Right hindlimb (tissue), 1 donor: ENCODE measurements around the gene FAM13A.
A peak's percentile ranks its signal among the peaks of the same experiment; 100 is the strongest.

Source experiments
- DNase-seq: peaks from one replicate; pipeline ENCODE4 v3.0.0-alpha.2; 2018

The FAM13A gene

GRCh38 chr4:88738180-88738579 lies 318.8 kb downstream of the FAM13A start:
- peak; percentile 59 for DNase-seq

GRCh38 chr4:88737307-88737941 lies 319.6 kb downstream of the FAM13A start:
- DNase-seq, result peak; percentile 60

- no peak for DNase-seq
Measured at GRCh38 chr4:88736264-88736663, 320.7 kb downstream of the FAM13A start.

GRCh38 chr4:88735564-88735963 lies 321.4 kb downstream of the FAM13A start:
- DNase-seq, result no peak

GRCh38 chr4:88734403-88734949 lies 322.5 kb downstream of the FAM13A start:
- DNase-seq, result no peak

GRCh38 chr4:88732714-88733368 lies 324.1 kb downstream of the FAM13A start:
- no peak for DNase-seq

GRCh38 chr4:88731381-88731780 lies 325.6 kb downstream of the FAM13A start:
- no peak for DNase-seq

- DNase-seq, result no peak
Measured at GRCh38 chr4:88730811-88731210, 326.2 kb downstream of the FAM13A start.

GRCh38 chr4:88729146-88729760 lies 327.7 kb downstream of the FAM13A start:
- DNase-seq, result no peak

- no peak for DNase-seq
Measured at GRCh38 chr4:88728146-88728545, 328.8 kb downstream of the FAM13A start.

- DNase-seq, result no peak
Measured at GRCh38 chr4:88725986-88726385, 331.0 kb downstream of the FAM13A start.

- DNase-seq, result no peak
Measured at GRCh38 chr4:88725143-88725542, 331.8 kb downstream of the FAM13A start.

- no peak for DNase-seq
Measured at GRCh38 chr4:88724406-88724805, 332.6 kb downstream of the FAM13A start.

GRCh38 chr4:88722828-88723227 lies 334.2 kb downstream of the FAM13A start:
- no peak for DNase-seq

- no peak for DNase-seq
Measured at GRCh38 chr4:88722276-88722780, 334.7 kb downstream of the FAM13A start.

- no peak for DNase-seq
Measured at GRCh38 chr4:88720451-88721428, 336.2 kb downstream of the FAM13A start.

GRCh38 chr4:88719381-88719780 lies 337.6 kb downstream of the FAM13A start:
- DNase-seq, result no peak

GRCh38 chr4:88718098-88718497 lies 338.9 kb downstream of the FAM13A start:
- DNase-seq, result no peak

GRCh38 chr4:88713782-88714181 lies 343.2 kb downstream of the FAM13A start:
- DNase-seq, result no peak

- no peak for DNase-seq
Measured at GRCh38 chr4:88709989-88710388, 347.0 kb downstream of the FAM13A start.

GRCh38 chr4:88706574-88706973 lies 350.4 kb downstream of the FAM13A start:
- peak; percentile 55 for DNase-seq

- no peak for DNase-seq
Measured at GRCh38 chr4:88705805-88706492, 351.0 kb downstream of the FAM13A start.
